SK-N-SH (cell line): ENCODE measurements around the gene FMN1.

Experiments used
- CTCF ChIP-seq: fragments of 200-600 bp; sonication (generic); IDR thresholded peaks from 2 replicates; pipeline ENCODE4 v1.6.1; 2017; ENCODE audit warnings: antibody characterized with exemption, mild to moderate bottlenecking, moderate library complexity
- EP300 ChIP-seq, 2 experiments: IDR thresholded peaks; 2 replicates each; pipeline versions ENCODE4 v1.4.0 to v1.6.1; 2012; ENCODE audit warnings: borderline replicate concordance in 1 of 2, low read depth in 1 of 2, low read length in 1 of 2
- EZH2phosphoT487 ChIP-seq: fragments of 200-600 bp; sonication (generic); IDR thresholded peaks from 2 replicates; pipeline ENCODE4 v1.6.1; 2017; ENCODE audit warnings: low read depth, mixed run types, mild to moderate bottlenecking, antibody characterized with exemption, moderate library complexity, borderline replicate concordance
- FOXJ3 ChIP-seq: sonication (generic); formaldehyde crosslinking; IDR thresholded peaks from 2 replicates; pipeline ENCODE4 v1.5.1; 2020; ENCODE audit warnings: mild to moderate bottlenecking, missing genetic modification reagents
- FOXM1 ChIP-seq: IDR thresholded peaks from 2 replicates; pipeline ENCODE4 v1.4.0; 2012; ENCODE audit warnings: low read depth, mild to moderate bottlenecking
- MEF2A ChIP-seq: IDR thresholded peaks from 2 replicates; pipeline ENCODE4 v1.4.0; 2012; ENCODE audit warnings: low read depth, borderline replicate concordance
- POLR2AphosphoS5 ChIP-seq: IDR thresholded peaks from 2 replicates; pipeline ENCODE4 v1.6.1; 2012; ENCODE audit warnings: low read depth, low read length
- RFX5 ChIP-seq: IDR thresholded peaks from 2 replicates; pipeline ENCODE4 v1.6.1; 2012; ENCODE audit warnings: mild to moderate bottlenecking, improper control_type of control experiment, low read length
- TEAD4 ChIP-seq: IDR thresholded peaks from 2 replicates; pipeline ENCODE4 v1.4.0; 2012; ENCODE audit warnings: mild to moderate bottlenecking, borderline replicate concordance; ENCODE audit not compliant: insufficient read depth
- YY1 ChIP-seq: IDR thresholded peaks from 2 replicates; pipeline ENCODE4 v1.4.0; 2012; ENCODE audit warnings: low read depth, mild to moderate bottlenecking

DNA sequence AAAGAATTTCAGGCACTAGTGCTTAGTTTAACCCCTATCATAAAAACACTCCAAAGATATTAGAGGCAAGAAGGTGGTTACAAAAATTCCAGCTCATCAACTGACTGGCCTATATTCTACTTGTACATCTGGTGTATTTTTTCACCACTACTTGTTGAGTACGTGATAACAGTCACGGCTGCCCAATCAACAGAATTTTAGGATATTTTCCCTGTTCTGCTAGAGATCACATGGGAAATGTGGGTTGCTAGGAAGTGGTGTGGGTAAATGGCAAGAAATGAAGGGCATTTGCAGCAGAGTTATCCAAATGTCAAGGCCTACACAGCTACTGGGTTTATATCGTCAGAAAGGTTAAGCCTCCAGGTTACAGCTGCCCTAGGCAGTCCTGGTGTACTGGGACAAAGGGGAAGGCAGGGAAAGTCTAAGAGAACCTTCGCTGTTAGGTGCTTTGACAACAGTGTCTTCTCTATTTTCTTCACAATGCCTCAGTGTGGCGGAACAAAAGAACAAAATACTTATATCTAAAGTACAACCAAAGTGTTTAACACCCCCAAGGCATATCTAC, 81.9 kb downstream of the FMN1 start:
- no peak for TF ChIP-seq FOXJ3 (CRISPR knock-in tag)
- no peak for TF ChIP-seq CTCF
- TF ChIP-seq FOXM1, result no peak
- no peak for TF ChIP-seq MEF2A
- TF ChIP-seq EZH2phosphoT487, result no peak
- no peak for TF ChIP-seq TEAD4
- TF ChIP-seq RFX5, result no peak
- no peak for TF ChIP-seq YY1
- no peak for TF ChIP-seq EP300 (IDR thresholded peaks at IDR 0.05; ENCODE audit: borderline replicate concordance in 1 of 2, low read depth in 1 of 2, low read length in 1 of 2)
- no peak for TF ChIP-seq POLR2AphosphoS5
